ENCODE measurements around the gene B9D2.

GRCh38 chr19:41320185-41320518 is 43.8 kb downstream of the B9D2 start:
- TF ChIP-seq CTCF (IDR thresholded peaks at IDR 0.05) (no peak), EZH2 (IDR thresholded peaks at IDR 0.05) (no peak), EZH2phosphoT487 (IDR thresholded peaks at IDR 0.05) (no peak)

Data from neural progenitor cell (in vitro differentiated cells).